HG02840 (cell line): Measurements from ENCODE around the gene PRXL2B.

Experiments
- ATAC-seq: cut with Tn5 transposase; IDR thresholded peaks from one replicate; pipeline ENCODE4 v1.9.1; 2021; ENCODE audit warnings: mild to moderate bottlenecking, moderate library complexity, moderate number of reproducible peaks; ENCODE audit not compliant: unreplicated experiment, low FRiP score

The PRXL2B gene

GRCh38 chr1:2632561-2633361, 46.2 kb downstream of the PRXL2B start, which contains the start of gene MMEL1:
MMEL1 (minus strand) TSS chr1:2633016; CDS start chr1:2629484, 3,532 bp downstream.
- ATAC-seq, result no peak

- no peak for ATAC-seq
Measured at GRCh38 chr1:2633366-2633935, 46.9 kb downstream of the PRXL2B start.

DNA sequence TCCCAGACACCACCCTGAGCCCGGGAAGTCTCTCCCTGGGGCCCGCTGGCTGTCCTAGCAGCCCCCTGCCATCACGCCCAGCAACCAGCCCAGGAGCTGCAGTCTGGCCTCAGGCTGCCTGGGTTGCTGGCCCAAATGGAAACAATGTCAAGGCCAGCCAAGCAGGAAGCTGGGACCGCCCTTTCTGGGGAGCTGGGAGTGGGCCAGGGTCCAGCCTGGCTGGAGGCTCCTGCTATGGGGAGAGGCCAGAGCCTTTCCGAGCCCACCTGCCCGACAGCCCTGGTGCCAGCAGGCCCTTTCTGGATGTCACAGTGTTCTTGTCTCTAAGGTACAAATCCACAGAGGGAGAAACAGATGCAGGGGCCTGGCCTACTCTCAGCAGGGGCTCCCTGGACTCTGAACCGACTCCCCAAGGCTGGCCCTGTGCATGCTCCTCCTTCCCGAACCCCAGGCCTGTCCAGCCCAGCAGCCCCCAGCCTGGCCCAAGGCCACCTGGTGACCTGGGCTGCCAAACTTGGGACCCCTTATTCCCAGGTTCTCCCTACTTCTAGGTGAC, 47.4 kb downstream of the PRXL2B start:
- ATAC-seq, result no peak

DNA sequence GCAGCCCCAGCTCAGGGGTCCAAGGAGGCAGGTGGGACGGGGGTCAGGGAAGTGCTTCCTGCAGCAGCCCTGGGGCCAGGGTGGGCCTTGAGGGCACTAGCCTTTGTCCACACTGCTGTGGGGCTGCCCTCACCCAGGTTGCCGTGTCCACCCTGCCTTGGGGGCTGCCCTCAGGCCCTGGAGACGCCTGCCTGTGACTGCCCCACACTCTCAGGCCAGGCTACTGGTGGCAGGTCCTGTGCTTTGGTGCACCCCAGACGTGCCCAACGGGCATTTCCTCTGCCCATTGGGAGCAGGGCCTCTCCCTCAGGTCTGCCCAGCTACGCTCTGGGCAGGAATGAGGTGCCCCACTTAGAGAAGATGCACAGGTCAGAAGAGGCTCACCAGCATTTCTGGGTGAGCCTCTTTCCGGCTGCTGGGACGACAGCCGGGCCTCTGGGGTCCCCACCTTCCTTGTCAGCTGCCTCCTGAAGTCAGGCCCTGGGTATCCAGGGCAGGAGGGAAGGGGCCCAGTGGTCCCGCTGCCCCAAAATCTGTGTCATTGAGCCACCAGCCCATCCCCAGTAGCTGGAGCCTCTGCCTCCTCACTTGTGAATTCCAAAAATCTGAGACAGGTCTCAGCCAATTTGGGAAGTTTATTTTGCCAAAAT, 48.9 kb downstream of the PRXL2B start:
- no peak for ATAC-seq

GRCh38 chr1:2636733-2637132, 50.2 kb downstream of the PRXL2B start:
- no peak for ATAC-seq

DNA sequence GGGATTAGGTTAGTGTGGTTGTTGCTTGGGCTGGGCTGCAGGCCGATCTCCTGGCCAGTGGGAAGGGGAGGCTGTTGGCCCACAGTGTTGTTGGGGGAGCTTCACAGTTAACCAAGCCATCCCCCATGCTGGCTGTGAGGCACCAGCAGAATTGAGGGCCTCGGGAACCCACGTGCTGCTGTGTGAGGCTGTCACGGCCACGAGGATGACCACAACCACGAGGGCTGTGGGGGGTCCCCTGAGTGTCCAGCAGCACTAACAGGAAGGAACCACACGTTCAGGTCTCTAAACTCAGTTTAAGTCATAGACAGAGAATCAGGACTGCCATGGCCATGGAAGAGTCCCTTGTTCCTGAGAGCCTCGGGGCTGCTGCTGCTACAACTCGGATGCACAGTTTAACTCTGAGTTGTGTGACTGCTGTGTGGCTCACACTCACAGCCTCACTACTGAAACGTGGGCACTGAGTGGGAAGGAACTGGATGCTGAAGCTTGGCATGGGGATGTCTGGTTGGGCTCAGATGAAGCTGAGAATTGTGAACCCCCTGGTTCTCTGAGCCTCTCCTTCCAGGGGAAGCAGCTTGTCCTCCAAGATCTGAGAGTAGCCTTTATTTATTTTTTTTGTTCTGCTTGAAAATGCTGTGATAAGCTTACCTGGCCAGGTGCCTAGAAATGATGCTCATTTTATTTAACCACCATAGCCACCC, 51.0 kb downstream of the PRXL2B start:
- no peak for ATAC-seq

DNA sequence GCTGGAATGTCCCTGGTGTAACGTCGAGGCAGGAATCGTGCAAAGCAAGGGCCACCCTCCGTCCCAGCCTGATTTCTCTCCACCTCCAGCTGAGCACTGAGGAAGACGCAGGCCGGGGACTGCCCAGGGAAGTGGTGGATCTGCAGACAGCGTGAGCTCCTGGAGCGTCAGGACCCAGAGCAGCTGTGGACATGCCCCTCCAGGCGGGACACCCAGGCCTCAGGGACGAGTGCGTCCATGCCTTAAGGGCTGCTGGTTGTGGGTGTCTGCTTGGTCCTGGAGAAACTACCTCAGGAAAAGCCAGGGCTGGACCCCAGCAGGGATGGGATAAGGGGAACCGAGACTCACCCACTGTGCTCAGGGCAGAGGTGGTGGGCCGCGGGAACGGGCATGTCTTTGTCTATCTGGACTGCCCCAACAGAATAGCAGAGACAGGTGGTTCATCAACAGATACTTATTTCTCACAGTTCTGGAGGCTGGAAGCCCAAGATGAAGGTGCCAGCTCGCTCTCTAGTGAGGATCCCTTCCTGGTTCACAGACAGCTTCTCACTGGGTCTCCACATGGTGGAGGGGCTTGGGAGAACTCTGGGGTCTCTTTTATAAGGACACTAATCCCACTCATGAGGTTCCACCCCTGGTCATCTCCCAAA, 52.0 kb downstream of the PRXL2B start:
- ATAC-seq, result no peak

- ATAC-seq, result no peak
Measured at GRCh38 chr1:2639203-2639602, 52.6 kb downstream of the PRXL2B start.

- ATAC-seq, result no peak
Measured at GRCh38 chr1:2639607-2640521, 53.3 kb downstream of the PRXL2B start.

DNA sequence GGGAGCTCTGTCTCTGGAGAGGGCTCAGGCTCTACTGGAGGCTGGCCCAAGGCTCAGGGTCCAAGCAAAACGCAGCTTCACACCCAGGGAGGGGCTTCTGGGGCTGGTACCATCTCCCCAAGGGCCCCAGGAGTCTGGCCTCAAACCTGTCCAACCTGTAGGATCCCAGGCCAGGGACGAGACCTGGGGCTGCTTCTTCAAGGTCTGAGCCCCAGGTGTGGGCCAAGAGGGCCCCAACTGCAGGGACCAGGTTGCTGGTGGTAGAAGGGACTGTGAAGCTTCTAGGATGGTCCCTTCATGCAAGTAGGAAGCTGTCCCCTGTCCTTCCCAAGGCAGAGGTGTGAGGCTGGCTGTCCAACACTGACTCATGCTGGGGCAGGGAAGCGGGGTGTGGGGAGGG, 54.0 kb downstream of the PRXL2B start:
- no peak for ATAC-seq
